HCT116 (cell line): ENCODE data around the gene COX6A2.

ENCODE experiments used
- ATF3 ChIP-seq: IDR thresholded peaks from 2 replicates; pipeline ENCODE4 v1.6.1; 2012
- CEBPB ChIP-seq: IDR thresholded peaks from 2 replicates; pipeline ENCODE4 v1.6.1; 2012; ENCODE audit warnings: low read depth
- CTCF ChIP-seq, 3 experiments: fragments of 200-600 bp in 1 of 3; sonication (generic) in 1 of 3; IDR thresholded peaks in 2 of 3; conservative IDR thresholded peaks in 1 of 3; 2 replicates each; pipeline ENCODE4 v1.5.1; 2012 to 2017; ENCODE audit warnings: low read depth in 2 of 3, low read length in 2 of 3, antibody characterized with exemption in 1 of 3, borderline replicate concordance in 1 of 3, control low read depth in 1 of 3, mild to moderate bottlenecking in 1 of 3, mixed read lengths in 1 of 3, mixed run types in 1 of 3, moderate library complexity in 1 of 3; ENCODE audit not compliant: insufficient read depth in 1 of 3
- EZH2 ChIP-seq: fragments of 200-600 bp; sonication (generic); IDR thresholded peaks from 2 replicates; pipeline ENCODE4 v1.6.1; 2017; ENCODE audit warnings: antibody characterized with exemption, mixed run types
- EZH2phosphoT487 ChIP-seq: fragments of 200-600 bp; IDR thresholded peaks from 2 replicates; pipeline ENCODE4 v1.6.1; 2018; ENCODE audit warnings: antibody characterized with exemption, borderline replicate concordance
- JUND ChIP-seq: IDR thresholded peaks from 2 replicates; pipeline ENCODE4 v1.6.1; 2012
- MAX ChIP-seq: IDR thresholded peaks from 2 replicates; pipeline ENCODE4 v1.6.1; 2012
- POLR2A ChIP-seq: IDR thresholded peaks from 2 replicates; pipeline ENCODE4 v1.7.0; 2011; ENCODE audit warnings: borderline replicate concordance; ENCODE audit not compliant: insufficient read depth, insufficient read length; ENCODE audit errors: extremely low read depth
- REST ChIP-seq: IDR thresholded peaks from 2 replicates; pipeline ENCODE4 v1.6.1; 2012; ENCODE audit warnings: low read depth
- TCF7L2 ChIP-seq: IDR thresholded peaks from 2 replicates; pipeline ENCODE4 v1.7.0; 2011; ENCODE audit warnings: borderline replicate concordance, inconsistent platforms; ENCODE audit not compliant: insufficient read depth, insufficient read length; ENCODE audit errors: extremely low read depth
- ZBTB33 ChIP-seq: IDR thresholded peaks from 2 replicates; pipeline ENCODE4 v1.6.1; 2011; ENCODE audit warnings: mild to moderate bottlenecking, low read length, moderate library complexity; ENCODE audit not compliant: insufficient replicate concordance; ENCODE audit errors: extremely low read depth
- ZFX ChIP-seq: fragments of 450-650 bp; IDR thresholded peaks from 2 replicates; pipeline ENCODE4 v1.6.1; 2017
- ZNF274 ChIP-seq: fragments of 200-500 bp; sonication (Bioruptor generic); IDR thresholded peaks from 2 replicates; pipeline ENCODE4 v1.6.1; 2014; ENCODE audit warnings: mild to moderate bottlenecking, low read depth, low read length, inconsistent platforms

- TF ChIP-seq ZNF274 (no peak), ZFX (no peak), TCF7L2 (peak; percentile 35), MAX (peak; percentile 55), REST (no peak), JUND (no peak), EZH2 (no peak), EZH2phosphoT487 (no peak), CTCF (IDR thresholded peaks at IDR 0.05 in 2 of 3, conservative IDR thresholded peaks at IDR 0.05 in 1 of 3; ENCODE audit: borderline replicate concordance in 1 of 3, insufficient read depth in 1 of 3, low read depth in 2 of 3, low read length in 2 of 3) (peak; percentile 51 to 82 (median 69); a peak in 5 of 6 replicates), ATF3 (no peak), CEBPB (no peak), POLR2A (no peak), ZBTB33 (no peak)
These were observed 23.7 kb upstream of the COX6A2 start for GRCh38 chr16:31451681-31452351.
